ENCODE measurements around the gene FOXI1. TPM values are rescaled to one million over a fixed set of nuclear protein-coding genes. Genes with fewer than 3 reads are reported as not detected.

Gene FOXI1
- total RNA-seq, 4 donors from 2014 or later, result not detected

DNA sequence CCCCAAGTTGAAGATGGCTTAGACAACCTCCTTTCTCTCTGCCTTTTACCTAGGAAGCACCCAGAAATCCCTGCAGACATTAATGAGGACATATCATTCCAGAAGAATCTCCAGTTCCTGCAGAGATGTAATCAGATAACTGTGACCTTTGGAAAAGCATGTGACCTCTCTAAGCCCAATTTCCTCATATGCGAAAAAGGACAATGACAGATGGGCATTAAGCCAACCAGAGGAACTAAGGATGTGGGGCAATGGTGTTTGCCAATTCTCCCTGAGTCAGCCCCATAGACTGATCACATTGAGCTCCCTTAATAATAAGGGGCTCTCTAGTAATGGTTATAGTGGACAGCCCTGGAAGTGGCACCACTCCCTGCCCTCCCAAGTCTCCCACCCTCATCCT lies 10.1 kb upstream of the FOXI1 start:
- TF ChIP-seq, protein P1, sequence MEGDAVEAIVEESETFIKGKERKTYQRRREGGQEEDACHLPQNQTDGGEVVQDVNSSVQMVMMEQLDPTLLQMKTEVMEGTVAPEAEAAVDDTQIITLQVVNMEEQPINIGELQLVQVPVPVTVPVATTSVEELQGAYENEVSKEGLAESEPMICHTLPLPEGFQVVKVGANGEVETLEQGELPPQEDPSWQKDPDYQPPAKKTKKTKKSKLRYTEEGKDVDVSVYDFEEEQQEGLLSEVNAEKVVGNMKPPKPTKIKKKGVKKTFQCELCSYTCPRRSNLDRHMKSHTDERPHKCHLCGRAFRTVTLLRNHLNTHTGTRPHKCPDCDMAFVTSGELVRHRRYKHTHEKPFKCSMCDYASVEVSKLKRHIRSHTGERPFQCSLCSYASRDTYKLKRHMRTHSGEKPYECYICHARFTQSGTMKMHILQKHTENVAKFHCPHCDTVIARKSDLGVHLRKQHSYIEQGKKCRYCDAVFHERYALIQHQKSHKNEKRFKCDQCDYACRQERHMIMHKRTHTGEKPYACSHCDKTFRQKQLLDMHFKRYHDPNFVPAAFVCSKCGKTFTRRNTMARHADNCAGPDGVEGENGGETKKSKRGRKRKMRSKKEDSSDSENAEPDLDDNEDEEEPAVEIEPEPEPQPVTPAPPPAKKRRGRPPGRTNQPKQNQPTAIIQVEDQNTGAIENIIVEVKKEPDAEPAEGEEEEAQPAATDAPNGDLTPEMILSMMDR (IDR thresholded peaks at IDR 0.05; ENCODE audit: low read depth), result no peak

DNA sequence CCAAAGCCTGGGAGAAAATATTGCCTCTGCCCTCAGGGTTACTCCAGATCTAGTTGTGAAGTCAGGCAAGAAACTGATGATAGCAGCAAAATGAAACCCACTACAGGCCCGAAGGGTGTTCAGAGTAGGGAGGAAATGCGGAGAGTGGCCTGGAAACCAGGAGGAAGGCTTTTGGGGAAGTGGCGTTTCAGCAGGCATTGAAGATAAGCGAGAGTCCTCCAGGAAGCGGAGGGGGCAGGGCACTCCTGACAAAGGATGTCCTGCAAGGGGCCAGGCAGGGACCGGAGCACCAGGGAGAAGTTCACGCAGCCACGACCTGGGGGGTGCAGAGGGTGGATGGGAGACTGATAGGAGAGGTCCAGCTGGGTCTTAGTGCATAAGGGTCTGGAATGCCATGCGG lies 7.8 kb upstream of the FOXI1 start:
- TF ChIP-seq, protein P1 (IDR thresholded peaks at IDR 0.05; ENCODE audit: low read depth), result no peak

DNA sequence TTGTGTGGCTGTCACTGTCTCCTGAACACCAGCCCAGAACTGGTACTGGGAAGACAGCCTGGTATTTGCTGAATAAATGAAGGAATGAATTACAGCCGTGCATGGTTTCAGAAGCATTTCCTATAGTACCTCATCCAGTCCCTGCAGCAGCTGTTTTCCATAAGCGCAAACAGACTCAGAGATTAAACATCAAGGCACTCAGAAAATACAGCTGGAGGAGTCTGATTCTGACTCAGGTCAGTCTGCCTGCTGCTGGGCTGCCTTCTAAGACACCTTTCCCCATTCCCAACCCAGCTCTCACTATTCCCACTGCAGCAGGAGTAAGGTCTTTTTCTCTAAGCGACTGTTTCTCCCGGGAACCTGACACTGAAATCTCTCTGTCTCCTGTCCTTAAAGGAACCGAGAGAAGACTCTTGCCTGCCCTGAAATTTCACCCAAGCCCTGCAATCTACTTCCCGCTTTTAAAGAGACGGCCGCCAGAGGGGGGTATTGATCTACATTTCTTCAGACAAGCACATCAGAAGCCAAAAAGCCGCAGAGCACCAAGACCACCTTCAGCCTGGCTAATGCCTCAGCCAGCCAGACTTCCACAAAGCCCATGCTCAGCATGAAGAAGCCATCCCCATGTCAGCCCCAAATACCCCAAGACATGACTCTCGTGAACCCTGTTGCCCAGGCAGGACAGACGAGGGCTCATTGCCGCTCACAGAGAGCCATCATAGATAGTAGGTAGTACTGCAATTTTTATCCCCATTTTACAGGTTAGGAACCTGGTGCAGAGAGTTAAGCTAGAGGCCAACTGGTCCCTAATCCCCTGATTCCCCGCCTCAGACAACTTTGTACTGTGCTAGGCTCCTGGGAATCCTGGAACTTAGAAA lies 5.4 kb upstream of the FOXI1 start:
- TF ChIP-seq, protein P1 (IDR thresholded peaks at IDR 0.05; ENCODE audit: low read depth), result no peak

DNA sequence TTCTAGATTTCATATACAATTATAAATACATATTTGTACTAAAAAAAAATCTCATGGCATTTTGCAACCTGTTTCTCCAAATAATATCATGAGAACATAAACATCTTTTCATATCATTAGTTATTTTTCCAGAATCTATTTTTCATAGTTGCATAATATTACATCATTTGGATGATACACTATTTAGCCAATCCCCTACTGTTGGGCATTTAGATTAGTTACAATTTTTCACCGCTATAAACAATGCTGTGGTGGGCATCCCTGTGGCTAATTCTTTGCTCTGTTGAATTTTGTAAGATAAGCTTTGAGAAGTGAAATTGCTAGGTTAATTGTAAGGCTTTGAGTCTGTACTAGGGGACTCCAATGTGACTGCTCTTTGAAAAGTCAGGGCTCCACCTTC lies 2.2 kb upstream of the FOXI1 start:
- TF ChIP-seq, protein P1 (IDR thresholded peaks at IDR 0.05; ENCODE audit: low read depth), result no peak

DNA sequence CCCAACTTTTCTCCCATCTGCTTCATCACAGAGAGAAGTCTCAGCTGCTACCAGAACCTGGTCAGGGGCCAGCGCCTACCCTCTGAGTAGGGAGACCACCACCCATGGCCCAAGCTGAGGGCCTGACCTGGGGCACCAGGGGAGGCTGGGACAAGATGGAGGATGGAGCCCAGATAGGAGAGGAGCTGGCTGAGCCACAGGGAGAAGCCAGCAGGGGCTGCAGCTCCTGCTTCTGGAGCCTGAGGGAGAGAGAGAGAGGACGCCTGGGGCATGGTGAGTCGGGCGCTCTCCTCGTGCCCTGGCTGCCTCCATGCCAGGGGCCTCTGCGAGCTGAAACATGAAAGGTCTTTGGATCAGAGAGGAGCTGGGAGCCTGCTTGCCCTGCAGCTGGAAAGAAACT lies 1.4 kb upstream of the FOXI1 start:
- TF ChIP-seq, protein P1 (IDR thresholded peaks at IDR 0.05; ENCODE audit: low read depth), result no peak

DNA sequence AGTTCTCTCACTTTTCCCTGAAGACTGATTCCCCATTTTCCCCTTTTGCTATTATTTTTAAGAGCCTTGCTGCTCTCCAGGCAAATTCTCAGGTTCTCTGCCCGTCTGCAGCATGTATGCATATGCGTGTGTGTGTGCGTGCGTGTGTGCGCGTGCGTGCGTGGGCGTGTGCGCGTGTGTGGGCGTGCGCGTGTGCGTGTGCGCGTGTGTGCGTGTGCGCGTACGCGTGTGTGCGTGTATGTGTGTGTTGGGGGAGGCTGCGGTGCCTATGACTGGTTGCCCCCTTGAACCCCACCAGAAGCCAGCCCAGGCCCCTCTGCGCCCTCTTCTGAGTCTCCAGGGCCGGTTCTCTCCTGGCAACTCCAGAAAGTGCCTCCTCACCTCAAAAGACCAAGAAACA lies 987 bp upstream of the FOXI1 start:
- TF ChIP-seq, protein P1 (IDR thresholded peaks at IDR 0.05; ENCODE audit: low read depth), result no peak

DNA sequence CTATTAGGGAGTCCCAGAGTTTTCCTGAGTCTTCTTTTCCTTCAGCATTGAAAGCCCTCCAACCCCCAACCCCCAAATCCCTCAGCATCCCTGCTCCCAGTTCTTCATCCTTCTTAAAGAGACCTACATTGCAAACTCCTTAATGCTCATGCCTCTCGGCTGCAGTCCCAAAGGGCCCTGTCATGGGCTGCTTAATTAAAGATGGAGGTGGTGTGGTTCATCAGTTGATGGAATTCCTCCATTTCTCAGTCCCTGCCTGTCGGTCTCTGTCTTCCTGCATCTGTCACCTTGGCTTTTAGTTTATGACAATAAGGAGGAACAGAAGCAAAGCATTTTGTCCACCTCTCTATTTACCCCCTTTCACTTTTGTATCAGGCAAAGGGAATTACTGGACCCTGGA lies 2.0 kb downstream of the FOXI1 start:
- TF ChIP-seq, protein P1 (IDR thresholded peaks at IDR 0.05; ENCODE audit: low read depth), result no peak

Measured in subcutaneous adipose tissue (tissue), 4 donors.